GM18499 (cell line): Measurements from ENCODE around the gene CGN.
"Not testable (repeated sequence)": the region's sequence is repeated elsewhere in the genome, so short reads cannot be mapped to it uniquely, and the experiment has no call there.

ENCODE experiments used
- ATAC-seq: cut with Tn5 transposase; IDR thresholded peaks from one replicate; pipeline ENCODE4 v1.9.1; 2021; ENCODE audit warnings: moderate number of reproducible peaks; ENCODE audit not compliant: insufficient read depth, unreplicated experiment

The CGN gene

DNA sequence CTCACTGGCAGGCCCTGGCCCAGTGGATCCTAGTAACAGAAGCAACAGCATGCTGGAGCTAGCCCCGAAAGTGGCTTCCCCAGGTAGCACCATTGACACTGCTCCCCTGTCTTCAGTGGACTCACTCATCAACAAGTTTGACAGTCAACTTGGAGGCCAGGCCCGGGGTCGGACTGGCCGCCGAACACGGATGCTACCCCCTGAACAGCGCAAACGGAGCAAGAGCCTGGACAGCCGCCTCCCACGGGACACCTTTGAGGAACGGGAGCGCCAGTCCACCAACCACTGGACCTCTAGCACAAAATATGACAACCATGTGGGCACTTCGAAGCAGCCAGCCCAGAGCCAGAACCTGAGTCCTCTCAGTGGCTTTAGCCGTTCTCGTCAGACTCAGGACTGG, 7.7 kb downstream of the CGN start:
- no peak for ATAC-seq

DNA sequence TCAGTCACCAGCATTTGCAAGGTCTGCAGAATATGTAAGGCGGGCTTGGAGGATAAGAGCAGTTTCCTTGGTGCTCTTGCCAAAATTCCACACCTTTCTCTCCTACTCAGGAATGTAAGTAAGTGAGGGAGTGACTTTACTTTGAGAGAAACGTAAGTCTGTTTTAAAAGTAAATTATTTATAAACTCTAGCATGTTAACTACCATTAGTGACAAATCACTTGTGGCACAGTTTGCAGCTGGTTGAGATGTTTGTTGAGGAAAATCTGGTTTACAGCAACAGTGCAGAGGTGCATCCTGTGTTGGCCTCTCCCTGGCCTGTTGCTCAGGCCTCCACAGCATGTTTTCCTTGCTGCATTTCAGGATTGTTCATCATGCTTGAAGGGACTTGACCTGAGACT, 8.5 kb downstream of the CGN start:
- no peak for ATAC-seq

DNA sequence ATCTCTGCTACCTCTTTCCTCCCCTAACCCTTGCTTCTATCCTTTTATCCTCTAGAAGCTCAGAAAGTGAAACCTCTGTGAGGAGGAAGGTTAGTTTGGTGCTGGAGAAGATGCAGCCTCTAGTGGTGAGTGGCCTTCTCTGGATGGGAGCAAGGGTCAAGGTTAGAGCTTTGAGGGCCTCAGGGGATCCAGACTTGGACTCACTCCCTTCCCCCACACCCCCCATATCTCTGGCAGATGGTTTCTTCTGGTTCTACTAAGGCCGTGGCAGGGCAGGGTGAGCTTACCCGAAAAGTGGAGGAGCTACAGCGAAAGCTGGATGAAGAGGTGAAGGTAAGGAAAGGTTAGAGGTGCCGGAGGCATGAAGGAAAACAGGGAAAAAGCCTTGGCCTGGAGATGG, 9.2 kb downstream of the CGN start:
- ATAC-seq: no peak

- not testable (repeated sequence) for ATAC-seq
Measured at GRCh38 chr1:151522427-151522826, 11.2 kb downstream of the CGN start.

DNA sequence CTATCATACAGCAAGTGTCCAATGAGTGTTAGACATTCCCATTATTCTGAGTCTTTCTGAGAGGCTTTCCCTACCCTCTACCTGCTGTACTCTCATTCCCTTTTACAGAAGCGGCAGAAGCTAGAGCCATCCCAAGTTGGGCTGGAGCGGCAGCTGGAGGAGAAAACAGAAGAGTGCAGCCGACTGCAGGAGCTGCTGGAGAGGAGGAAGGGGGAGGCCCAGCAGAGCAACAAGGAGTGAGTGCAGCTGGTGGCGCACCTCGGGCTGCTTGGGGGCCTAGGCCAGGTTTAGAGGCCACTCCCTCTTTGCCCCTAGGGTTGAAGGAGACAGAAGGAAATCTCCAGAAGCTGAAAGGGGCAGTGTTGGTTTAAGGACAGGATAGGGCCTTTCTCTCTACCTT, 12.1 kb downstream of the CGN start:
- ATAC-seq: no peak

DNA sequence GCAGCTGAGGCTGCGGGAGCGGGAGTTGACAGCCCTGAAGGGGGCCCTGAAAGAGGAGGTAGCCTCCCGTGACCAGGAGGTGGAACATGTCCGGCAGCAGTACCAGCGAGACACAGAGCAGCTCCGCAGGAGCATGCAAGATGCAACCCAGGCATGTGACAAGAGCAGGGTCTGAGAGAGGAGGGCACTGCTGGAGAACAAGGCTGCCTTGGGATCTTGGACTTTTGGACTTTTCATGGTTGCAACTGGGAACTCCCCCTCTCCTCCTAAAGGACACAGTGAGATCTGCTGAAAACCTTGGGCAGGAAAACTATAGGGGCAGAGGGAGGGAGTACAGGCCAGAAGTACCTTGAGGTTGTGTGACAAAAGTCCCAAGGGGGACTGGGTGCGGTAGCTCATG, 13.5 kb downstream of the CGN start:
- ATAC-seq: no peak

DNA sequence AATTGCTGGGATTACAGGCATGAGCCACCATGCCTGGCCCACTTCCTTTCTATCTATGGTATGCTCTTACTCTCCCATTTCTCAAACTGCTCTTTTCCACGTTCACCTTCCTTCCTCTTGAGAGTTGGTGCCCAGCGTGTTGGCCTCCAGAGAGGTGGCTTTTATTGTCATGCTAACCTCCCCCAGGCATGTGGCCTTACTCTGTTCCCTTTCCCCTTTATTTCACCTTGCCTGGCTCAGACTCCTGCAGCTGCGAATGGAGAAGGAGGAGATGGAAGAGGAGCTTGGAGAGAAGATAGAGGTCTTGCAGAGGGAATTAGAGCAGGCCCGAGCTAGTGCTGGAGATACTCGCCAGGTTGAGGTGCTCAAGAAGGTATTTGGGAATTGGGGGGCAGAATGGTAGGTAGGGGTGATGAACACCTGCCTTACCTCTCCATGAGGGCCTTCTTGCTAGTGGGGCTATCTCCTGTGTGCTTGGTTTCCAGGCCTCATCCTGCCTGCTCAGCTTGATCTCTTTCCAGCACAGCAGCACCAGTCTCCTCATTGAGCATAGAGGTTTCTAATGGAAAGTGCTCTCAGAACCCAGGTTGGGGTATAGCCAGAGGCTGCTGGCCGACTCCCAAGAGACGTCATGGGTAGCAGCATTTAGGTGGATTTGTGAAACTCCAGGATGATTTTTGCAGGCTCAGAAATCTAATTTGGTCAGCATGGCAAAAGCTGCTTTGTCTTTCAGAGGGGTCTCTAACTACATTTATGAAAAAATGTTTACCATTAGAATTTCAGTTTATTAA, 15.7 kb downstream of the CGN start:
- ATAC-seq: no peak

- no peak for ATAC-seq
Measured at GRCh38 chr1:151529211-151529702, 18.1 kb downstream of the CGN start.

- no peak for ATAC-seq
Measured at GRCh38 chr1:151529781-151530180, 18.6 kb downstream of the CGN start.

GRCh38 chr1:151530461-151530860, 19.3 kb downstream of the CGN start:
- no peak for ATAC-seq

GRCh38 chr1:151533870-151534269, 22.7 kb downstream of the CGN start:
- ATAC-seq: no peak

GRCh38 chr1:151534662-151535278, 23.6 kb downstream of the CGN start:
- ATAC-seq: no peak

- no peak for ATAC-seq
Measured at GRCh38 chr1:151535326-151536271, 24.4 kb downstream of the CGN start.

GRCh38 chr1:151536499-151536898, 25.3 kb downstream of the CGN start:
- no peak for ATAC-seq

DNA sequence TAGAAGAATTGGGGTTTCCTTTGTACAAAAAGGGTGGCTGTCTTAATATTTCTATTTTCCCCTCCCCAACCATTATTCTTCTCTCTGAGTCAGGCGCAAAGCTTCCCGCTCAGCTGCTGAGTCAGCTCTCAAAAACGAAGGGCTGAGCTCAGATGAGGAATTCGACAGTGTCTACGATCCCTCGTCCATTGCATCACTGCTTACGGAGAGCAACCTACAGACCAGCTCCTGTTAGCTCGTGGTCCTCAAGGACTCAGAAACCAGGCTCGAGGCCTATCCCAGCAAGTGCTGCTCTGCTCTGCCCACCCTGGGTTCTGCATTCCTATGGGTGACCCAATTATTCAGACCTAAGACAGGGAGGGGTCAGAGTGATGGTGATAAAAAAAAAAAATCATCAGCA, 25.9 kb downstream of the CGN start:
- ATAC-seq: no peak

DNA sequence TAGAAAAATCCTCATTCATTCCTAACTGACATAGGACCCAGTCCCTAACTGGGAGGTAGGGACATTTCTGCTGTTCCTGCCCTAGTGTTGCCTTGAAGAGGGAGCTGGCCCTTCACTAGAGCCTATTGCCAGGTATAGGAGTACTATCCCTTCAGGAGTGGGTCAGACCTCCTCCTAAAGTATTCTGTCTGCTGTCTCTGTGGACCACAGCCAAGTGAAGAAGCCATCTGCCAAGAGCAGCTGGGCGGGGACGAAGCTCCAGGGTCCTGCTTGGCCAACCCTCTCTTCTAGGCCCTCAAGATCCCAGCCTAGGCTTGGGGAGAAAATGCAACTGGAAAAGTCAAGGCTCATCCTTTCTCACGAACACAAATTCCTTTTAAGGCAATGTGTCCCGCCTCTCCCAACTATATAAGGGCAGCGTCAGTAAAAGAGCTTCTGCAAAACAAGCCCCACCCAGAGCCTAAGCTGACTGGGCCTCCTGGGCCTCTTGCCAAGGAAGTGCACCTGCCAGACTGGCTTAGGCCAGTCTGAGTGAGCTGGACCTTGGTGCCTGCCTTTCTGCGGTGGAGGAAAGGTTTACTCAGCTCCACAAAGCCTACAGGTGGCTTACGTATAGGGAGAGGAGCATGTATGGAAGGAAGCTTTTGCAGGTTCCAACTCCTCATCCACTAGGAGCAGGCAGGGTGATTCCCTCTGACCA, 28.3 kb downstream of the CGN start:
- peak; percentile 30 for ATAC-seq

DNA sequence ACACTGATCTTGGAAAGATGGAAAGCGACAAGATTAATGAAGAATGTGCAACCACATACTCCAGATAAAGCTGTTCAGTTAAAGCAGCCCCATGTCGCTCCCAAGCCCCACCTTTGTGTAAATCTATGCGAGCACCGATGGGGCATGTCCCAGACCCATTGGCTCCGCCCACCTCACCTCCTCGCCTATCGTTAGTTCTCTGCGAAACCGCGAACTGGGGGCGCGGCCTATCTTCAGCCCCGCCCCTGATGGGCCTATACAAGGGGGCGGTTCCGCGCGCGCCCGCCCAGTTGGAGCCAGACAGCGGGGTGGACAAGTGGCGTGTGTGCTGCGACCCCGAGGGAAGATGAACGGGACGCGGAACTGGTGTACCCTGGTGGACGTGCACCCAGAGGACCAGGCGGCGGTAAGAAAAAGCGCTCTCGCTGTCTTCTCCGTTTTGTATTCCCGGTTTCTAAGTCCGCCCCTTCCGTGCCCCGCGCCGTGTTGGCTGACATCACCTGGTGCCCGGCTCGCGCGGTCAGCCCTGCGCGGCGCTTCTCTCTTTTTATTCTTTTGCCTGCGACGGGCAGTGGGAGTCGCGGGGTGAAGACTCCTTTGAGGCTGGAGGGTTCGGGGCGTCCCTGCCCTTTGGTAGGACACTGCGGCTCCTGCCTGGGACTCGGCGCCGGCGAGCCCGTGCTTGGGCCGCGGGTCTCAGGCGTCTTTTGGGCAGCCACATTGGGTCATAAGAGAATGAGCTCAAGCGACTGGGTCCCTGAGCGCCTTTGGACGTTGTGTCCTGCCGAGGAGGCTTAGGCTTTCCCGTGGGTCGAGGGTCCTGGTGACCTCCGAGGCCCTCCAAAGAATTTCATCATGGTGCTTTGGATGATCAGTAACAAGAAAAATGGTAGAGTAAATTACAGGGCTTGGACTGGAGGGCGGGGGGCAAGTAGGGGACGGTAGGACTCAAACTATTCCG, 29.1 kb downstream of the CGN start, which contains the start of gene TUFT1:
TSS of gene TUFT1 (plus strand) at position 289 of the 961 bp plus-strand sequence. CDS start at position 347, 58 bp downstream.
- peak; percentile 84 for ATAC-seq

- no peak for ATAC-seq
Measured at GRCh38 chr1:151540982-151541377, 29.8 kb downstream of the CGN start.

- no peak for ATAC-seq
Measured at GRCh38 chr1:151541752-151542151, 30.6 kb downstream of the CGN start.
